GM23338 (cell line): ENCODE results near the gene LLPH. TPM values are rescaled to one million over a fixed set of nuclear protein-coding genes. Genes with fewer than 3 reads are reported as not detected.

Experiments used
- ATAC-seq: fragments of 200-7000 bp; cut with Tn5 transposase; 3 replicates; pipeline ENCODE4 v1.9.1; 2020
- DNase-seq: peaks from one replicate; pipeline ENCODE4 v3.0.0-alpha.2; 2015; ENCODE audit warnings: low spot score
- H2AFZ ChIP-seq: fragments of 200-600 bp; sonication (generic); 2 replicates; pipeline ENCODE4 v1.8.0; 2016; ENCODE audit warnings: antibody characterized with exemption, mild to moderate bottlenecking, moderate library complexity
- H3F3A ChIP-seq: fragments of 200-600 bp; sonication (generic); replicated peaks from 2 replicates; pipeline ENCODE4 v1.8.0; 2017; ENCODE audit warnings: antibody characterized with exemption, mixed run types, low read depth
- H3K27ac ChIP-seq: fragments of 200-600 bp; sonication (generic); 2 replicates; pipeline ENCODE4 v1.6.1; 2016; ENCODE audit warnings: low read depth
- H3K27me3 ChIP-seq: fragments of 200-600 bp; sonication (generic); 2 replicates; pipeline ENCODE4 v1.8.0; 2016; ENCODE audit warnings: mild to moderate bottlenecking, mixed run types, moderate library complexity; ENCODE audit not compliant: insufficient read depth
- H3K36me3 ChIP-seq: fragments of 200-600 bp; sonication (generic); 2 replicates; pipeline ENCODE4 v1.8.0; 2016; ENCODE audit warnings: mild to moderate bottlenecking; ENCODE audit not compliant: insufficient read depth
- H3K4me1 ChIP-seq: fragments of 200-600 bp; sonication (generic); 2 replicates; pipeline ENCODE4 v1.8.0; 2016; ENCODE audit warnings: mild to moderate bottlenecking, moderate library complexity; ENCODE audit not compliant: insufficient read depth
- H3K4me2 ChIP-seq: fragments of 200-600 bp; sonication (generic); 2 replicates; pipeline ENCODE4 v1.7.1; 2017; ENCODE audit warnings: mixed run types
- H3K4me3 ChIP-seq: fragments of 200-600 bp; sonication (generic); 2 replicates; pipeline ENCODE4 v1.6.1; 2016; ENCODE audit warnings: mixed run types
- H3K79me2 ChIP-seq: fragments of 200-600 bp; sonication (generic); replicated peaks from 2 replicates; pipeline ENCODE4 v1.8.0; 2017; ENCODE audit warnings: mild to moderate bottlenecking; ENCODE audit not compliant: insufficient read depth
- H3K9me2 ChIP-seq: fragments of 200-600 bp; sonication (generic); 2 replicates; pipeline ENCODE4 v1.8.0; 2017; ENCODE audit not compliant: insufficient read depth
- H4K20me1 ChIP-seq: fragments of 200-600 bp; sonication (generic); replicated peaks from 2 replicates; pipeline ENCODE4 v1.8.0; 2017; ENCODE audit warnings: mild to moderate bottlenecking; ENCODE audit not compliant: insufficient read depth
- H3K27ac Mint-ChIP-seq: 2 replicates; pipeline ENCODE4 v1.8.0; 2020; ENCODE audit warnings: inconsistent platforms, mild to moderate bottlenecking, moderate library complexity, mixed read lengths
- H3K27me3 Mint-ChIP-seq: 3 replicates; pipeline ENCODE4 v1.8.0; 2022; ENCODE audit warnings: low read depth, mild to moderate bottlenecking, moderate library complexity, mixed read lengths, inconsistent platforms; ENCODE audit not compliant: insufficient read depth, poor library complexity
- H3K36me3 Mint-ChIP-seq: 3 replicates; pipeline ENCODE4 v1.8.0; 2021; ENCODE audit warnings: low read depth, mild to moderate bottlenecking, inconsistent platforms, moderate library complexity, mixed read lengths
- H3K4me1 Mint-ChIP-seq: 3 replicates; pipeline ENCODE4 v1.8.0; 2020; ENCODE audit warnings: mild to moderate bottlenecking, inconsistent platforms, mixed read lengths
- H3K4me3 Mint-ChIP-seq: 3 replicates; pipeline ENCODE4 v1.8.0; 2021; ENCODE audit warnings: moderate library complexity, mild to moderate bottlenecking, inconsistent platforms, mixed read lengths
- H3K9me3 Mint-ChIP-seq: 3 replicates; pipeline ENCODE4 v1.8.0; 2020; ENCODE audit warnings: moderate library complexity, mild to moderate bottlenecking, inconsistent platforms, mixed read lengths
- CREB1 ChIP-seq: fragments of 250-450 bp; sonication (Bioruptor Pico); IDR thresholded peaks from 2 replicates; pipeline ENCODE4 v1.5.0; 2020; ENCODE audit warnings: low read depth, mild to moderate bottlenecking, moderate library complexity
- CTCF ChIP-seq, 2 experiments: fragments of 200-600 bp in 1 of 2; sonication (generic) in 1 of 2; conservative IDR thresholded peaks; 2 replicates each; pipeline versions ENCODE4 v1.5.1 to v1.6.1; 2016 to 2017; ENCODE audit warnings: antibody characterized with exemption in 2 of 2, low read depth in 2 of 2, mild to moderate bottlenecking in 2 of 2, moderate library complexity in 1 of 2
- ETS1 ChIP-seq: IDR thresholded peaks from 2 replicates; pipeline ENCODE4 v1.6.1; 2016; ENCODE audit warnings: antibody characterized with exemption
- EZH2 ChIP-seq: fragments of 200-600 bp; sonication (generic); IDR thresholded peaks from one replicate; pipeline ENCODE4 v1.8.0; 2017; ENCODE audit warnings: antibody characterized with exemption, mild to moderate bottlenecking, low read depth; ENCODE audit not compliant: unreplicated experiment
- EZH2phosphoT487 ChIP-seq: fragments of 200-600 bp; sonication (generic); IDR thresholded peaks from one replicate; pipeline ENCODE4 v1.8.1; 2018; ENCODE audit warnings: antibody characterized with exemption; ENCODE audit not compliant: unreplicated experiment
- JUNB ChIP-seq: IDR thresholded peaks from one replicate; pipeline ENCODE4 v1.6.1; 2016; ENCODE audit warnings: antibody characterized with exemption; ENCODE audit not compliant: unreplicated experiment
- NANOG ChIP-seq: IDR thresholded peaks from 2 replicates; pipeline ENCODE4 v1.6.1; 2016; ENCODE audit warnings: antibody characterized with exemption, borderline replicate concordance
- POLR2AphosphoS5 ChIP-seq: IDR thresholded peaks from 2 replicates; pipeline ENCODE4 v1.6.1; 2016; ENCODE audit warnings: antibody characterized with exemption, low read depth
- REST ChIP-seq: IDR thresholded peaks from one replicate; pipeline ENCODE4 v1.6.1; 2018; ENCODE audit warnings: antibody characterized with exemption; ENCODE audit not compliant: unreplicated experiment
- STAT1 ChIP-seq: IDR thresholded peaks from one replicate; pipeline ENCODE4 v1.6.1; 2016; ENCODE audit warnings: antibody characterized with exemption; ENCODE audit not compliant: unreplicated experiment
- ZNF114 ChIP-seq: fragments of 250-450 bp; sonication (Bioruptor Pico); IDR thresholded peaks from 2 replicates; pipeline ENCODE4 v1.5.0; 2020; ENCODE audit warnings: mild to moderate bottlenecking, moderate library complexity
- ZNF331 ChIP-seq: fragments of 250-450 bp; sonication (Bioruptor Pico); IDR thresholded peaks from 2 replicates; pipeline ENCODE4 v1.5.0; 2020; ENCODE audit warnings: low read depth, mild to moderate bottlenecking, moderate library complexity
- ZNF462 ChIP-seq: fragments of 250-450 bp; sonication (Bioruptor Pico); IDR thresholded peaks from 2 replicates; pipeline ENCODE4 v1.5.0; 2020; ENCODE audit warnings: mild to moderate bottlenecking, moderate library complexity
- polyA plus RNA-seq: library from polyadenylated mRNA; unstranded; fragments of >200 nt; fragmentation: Nextera tagmentation; extraction: Ambion mirVana; gene quantifications from 2 replicates; pipeline ENCODE4 v1.2.1, GENCODE V29; 2016
- total RNA-seq: library from RNA; depleted of rRNA; stranded (reverse); fragments of >200 nt; shearing (Covaris generic); gene quantifications from 2 replicates; pipeline ENCODE4 v1.2.3, GENCODE V29; 2014

LLPH gene
- total and polyA plus RNA-seq, 2 experiments from 2014 or later: 10.7 to 56.6 TPM

- DNase-seq: no peak
- H3K27ac Mint-ChIP-seq: no peak overlapping the region
- no peak overlapping the region for H3K4me3 Mint-ChIP-seq
Observed at GRCh38 chr12:66176105-66176900, 45.8 kb upstream of the LLPH start.

More at GRCh38 chr12:66176105-66176900, 45.8 kb upstream of the LLPH start:
- TF ChIP-seq ETS1: no peak
- no peak for TF ChIP-seq JUNB
- TF ChIP-seq EZH2phosphoT487: no peak
- TF ChIP-seq NANOG: no peak
- no peak for TF ChIP-seq REST
- no peak for TF ChIP-seq ZNF114
- TF ChIP-seq STAT1: no peak
- TF ChIP-seq EZH2: no peak
- no peak for TF ChIP-seq CTCF (conservative IDR thresholded peaks at IDR 0.05; ENCODE audit: low read depth in 2 of 2)
- TF ChIP-seq ZNF462: no peak
- no peak for TF ChIP-seq POLR2AphosphoS5
- TF ChIP-seq ZNF331 (CRISPR knock-in tag): no peak
- TF ChIP-seq CREB1 (CRISPR knock-in tag): no peak
- no peak for ATAC-seq
- Histone ChIP-seq H4K20me1 (no peaks in the 10 kb centered on the region), H3K27me3 (no peaks in the 10 kb centered on the region), H3K4me1 (no peaks in the 10 kb centered on the region), H3K79me2 (no peaks in the 10 kb centered on the region), H3K4me3 (no peak overlapping the region), H3K9me2 (0 out of 2 replicates have a peak, but pooled peaks cover 3% of the 10 kb centered on the region), H3F3A (no peaks in the 10 kb centered on the region), H3K36me3 (no peaks in the 10 kb centered on the region), H3K27ac (no peak overlapping the region), H2AFZ (no peak overlapping the region), H3K4me2 (no peak overlapping the region)
- H3K4me1 Mint-ChIP-seq: no peaks in the 10 kb centered on the region
- no peaks in the 10 kb centered on the region for H3K27me3 Mint-ChIP-seq
- H3K9me3 Mint-ChIP-seq: peaks cover 19% of the 10 kb centered on the region; the same call in 2 of the 3 replicates
- peaks cover 6% of the 10 kb centered on the region; the same call in 2 of the 3 replicates for H3K36me3 Mint-ChIP-seq
